ENCODE measurements around the gene TJP3.

Gene TJP3

DNA sequence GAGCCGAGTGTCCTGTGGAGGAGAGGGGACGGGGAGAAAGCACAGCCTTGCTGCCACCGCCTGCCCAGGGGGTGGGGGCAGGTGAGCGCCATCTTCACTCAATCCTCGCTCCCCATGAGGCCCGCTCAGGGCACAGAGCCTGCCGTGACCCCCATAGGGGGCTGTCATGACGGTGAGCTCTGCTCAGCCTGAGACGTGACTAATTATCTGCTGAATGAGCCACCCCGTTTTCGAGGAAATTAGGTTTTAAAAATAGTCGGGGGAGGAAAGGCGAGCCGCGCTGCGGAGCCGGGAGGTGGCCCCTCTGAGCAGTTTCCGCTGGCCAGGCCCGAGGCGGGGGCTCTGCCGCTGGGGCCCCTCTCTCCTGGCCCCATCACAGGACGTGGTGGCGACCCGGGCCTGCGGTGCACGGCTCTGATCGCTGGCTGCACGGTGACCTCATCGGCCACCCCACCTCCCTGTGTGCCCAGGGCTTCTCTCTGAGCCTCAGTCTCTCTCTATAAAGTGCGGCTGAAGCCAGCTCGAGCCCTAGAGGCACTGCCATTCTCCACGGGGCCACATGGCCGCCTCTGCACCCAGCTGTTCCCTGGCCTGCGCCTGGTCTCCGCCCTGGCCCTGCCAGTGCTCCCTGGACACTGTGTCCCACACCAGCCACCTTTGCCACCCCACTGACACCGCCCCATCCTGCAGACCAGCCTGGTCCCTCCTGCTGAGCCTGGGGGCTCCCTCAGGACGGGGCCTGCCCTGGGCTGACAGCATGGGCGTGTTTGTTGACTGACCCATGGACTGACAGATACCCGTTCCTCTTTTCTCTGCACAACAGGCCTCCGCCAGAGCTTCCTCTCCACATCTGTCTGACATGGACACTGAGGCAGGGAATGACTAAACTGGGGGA is 36.3 kb upstream of the TJP3 start:
- no peak for DNase-seq

DNA sequence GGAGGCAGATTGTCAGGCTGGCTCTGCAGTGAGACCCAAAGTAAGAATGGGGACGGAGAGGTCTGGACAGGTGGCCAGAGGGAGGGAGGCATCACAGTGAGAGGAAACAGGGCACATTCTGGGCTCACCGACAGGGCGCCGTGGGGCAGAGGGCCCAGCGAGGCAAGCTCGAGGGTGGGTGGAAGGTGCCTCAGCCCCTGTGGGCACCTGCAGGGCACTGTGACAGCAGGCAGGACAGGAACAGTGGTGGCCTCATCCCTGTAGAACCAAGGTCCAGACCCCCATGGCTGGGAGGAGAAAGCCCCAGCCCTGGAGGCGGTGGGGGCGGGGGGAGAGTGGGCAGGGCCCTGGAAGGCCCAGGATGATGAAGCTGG is 35.6 kb upstream of the TJP3 start:
- no peak for DNase-seq

DNA sequence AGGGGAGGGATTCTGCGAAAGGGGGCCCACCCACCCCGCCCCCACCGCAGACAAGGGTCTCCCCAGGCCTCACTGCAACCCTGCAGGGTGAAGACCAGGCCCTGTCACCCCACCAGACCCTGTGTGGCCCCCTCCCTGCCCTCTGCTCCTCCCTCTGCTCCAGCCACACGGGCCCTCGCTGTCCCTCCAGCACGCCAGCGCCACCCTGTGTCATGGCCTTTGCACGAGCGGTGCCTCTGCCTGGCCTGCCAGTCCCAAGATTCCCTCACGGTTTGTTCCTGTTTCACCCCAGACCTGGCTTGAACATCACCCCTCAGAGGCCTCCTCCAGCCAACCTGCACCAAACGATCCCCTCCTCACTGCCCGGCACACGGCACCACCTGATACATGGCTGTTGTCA is 35.2 kb upstream of the TJP3 start:
- DNase-seq, result no peak

DNA sequence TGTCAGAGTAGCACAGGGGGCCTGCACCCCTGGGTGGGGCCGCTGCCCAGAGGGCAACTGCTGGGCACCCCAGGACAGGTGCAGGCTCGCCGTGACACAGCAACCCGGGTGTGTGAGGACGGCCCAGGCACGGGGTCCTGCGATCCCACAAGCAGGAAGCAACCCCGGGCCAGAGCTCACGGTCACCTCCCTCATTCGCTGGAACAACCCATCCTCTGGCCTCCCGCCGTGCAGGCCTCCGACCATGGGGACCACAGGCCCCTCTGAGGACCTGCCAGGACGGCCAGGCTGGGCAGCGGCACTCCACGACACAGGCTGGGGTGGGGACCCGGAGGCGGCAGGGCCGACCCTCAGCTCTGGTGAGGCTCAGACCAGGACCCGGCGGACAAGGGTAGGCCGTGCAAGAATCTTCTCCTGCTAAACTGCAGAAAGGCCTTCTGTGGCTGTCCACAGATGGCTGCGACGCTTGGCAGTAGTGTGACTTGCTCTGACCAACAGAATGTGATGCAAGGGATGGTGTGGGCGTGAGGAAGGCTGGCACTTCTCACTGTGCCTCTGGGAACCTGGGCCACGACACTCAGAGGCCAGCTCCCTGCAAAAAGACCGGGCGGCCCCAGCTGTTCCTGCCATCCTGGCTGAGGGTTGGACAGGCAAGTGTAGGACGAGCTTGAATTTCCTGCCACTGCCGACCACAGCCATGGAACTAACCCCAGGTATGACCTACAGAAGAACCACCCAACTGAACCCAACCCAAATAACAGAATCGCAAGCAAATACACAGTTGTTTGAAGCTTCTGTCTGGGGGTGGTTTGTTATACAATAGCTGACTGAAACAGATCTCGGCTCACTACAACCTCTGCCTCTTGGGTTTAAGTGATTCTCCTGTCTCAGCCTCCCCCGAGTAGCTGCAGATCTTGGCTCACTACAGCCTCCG is 34.4 kb upstream of the TJP3 start:
- DNase-seq, result no peak

DNA sequence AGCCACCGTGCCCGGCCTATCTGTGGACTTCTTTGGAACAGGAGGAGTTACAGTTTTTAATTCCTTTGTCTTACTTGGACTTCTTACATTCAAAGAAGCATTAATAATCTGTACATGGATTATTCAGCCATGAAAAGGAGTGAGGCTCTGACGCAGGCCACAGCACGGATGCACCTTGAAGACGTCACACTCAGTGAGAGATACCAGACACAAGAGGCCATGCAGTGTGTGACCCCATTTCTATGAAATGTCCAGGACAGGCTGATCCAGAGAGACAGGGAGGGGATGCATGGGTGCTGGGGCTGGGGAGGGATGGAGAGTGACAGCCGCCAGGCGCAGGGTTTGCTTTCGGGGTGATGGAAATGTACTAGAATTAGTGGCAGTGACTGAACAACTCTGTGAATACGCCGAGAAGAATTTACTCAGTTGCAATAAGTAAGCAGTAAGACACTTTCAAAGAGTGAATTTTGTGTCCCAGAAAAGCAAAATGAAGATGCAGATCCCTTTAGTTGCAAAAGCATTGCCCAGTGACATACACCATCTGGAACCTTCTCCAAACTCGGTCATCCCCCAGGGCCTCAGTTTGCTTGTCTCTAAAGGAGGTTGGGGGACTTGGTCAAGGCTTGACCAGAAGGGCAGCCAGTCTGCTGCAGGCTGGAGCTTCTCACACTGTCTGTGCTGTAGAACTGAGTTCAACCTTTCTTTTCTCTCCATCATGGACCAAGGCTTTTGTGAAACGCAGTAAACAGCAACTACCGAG is 33.2 kb upstream of the TJP3 start:
- no peak for DNase-seq

DNA sequence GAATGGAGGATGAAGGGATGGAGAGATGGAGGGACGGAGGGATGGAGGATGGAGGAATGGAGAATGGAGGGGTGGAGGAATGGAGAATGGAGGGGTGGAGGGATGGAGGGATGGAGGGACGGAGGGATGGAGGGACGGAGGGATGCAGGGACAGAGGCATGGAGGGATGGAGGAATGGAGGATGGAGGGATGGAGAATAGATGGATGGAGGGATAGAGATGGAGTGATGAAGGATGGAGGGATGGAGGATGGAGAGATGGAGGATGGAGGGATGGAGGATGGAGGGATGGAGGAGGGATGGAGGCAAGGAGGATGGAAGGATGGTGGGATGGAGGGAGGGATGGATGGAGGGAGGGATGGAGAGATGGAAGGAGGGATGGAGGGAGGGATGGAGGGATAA is 30.0 kb upstream of the TJP3 start:
- no peak for DNase-seq

DNA sequence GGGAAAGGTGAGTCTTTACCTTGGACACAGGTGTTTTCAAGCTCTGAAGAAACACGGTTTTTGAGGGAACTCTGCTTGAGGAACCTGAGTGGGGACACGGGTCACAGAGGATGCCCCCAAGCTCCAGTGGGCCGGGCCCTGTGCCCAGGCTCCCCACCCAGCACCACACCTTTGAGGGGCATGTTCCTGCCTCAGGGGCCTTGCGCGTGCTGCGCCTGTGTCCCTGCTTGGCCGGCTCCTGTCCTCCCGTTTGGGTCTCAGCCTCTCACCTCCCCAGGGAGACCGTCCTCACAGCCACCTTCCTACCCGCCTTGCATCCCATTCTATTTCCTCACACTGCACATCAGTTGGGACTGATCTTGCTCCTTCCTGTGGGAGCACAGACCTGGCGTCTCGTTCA is 29.0 kb upstream of the TJP3 start:
- DNase-seq, result no peak

DNA sequence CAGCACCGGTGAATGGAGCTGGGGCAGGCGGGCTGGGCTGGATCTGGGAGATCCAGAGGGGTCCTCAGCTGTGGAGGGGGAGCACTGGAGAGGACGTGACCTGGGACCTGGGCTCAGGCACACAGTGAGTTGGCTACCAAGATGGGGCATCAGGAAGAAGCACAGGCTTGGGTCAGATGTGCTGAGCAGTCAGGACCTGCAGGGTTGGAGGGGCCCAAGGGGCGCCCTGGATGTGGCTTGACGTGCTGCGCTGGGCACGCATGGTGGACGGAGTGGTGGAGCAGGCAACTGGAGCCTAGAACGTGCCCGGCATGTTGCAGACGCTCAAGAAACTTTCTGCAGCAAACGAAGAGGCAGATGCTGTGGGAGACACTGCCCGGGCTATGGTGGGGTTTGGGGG is 28.6 kb upstream of the TJP3 start:
- DNase-seq, result no peak

DNA sequence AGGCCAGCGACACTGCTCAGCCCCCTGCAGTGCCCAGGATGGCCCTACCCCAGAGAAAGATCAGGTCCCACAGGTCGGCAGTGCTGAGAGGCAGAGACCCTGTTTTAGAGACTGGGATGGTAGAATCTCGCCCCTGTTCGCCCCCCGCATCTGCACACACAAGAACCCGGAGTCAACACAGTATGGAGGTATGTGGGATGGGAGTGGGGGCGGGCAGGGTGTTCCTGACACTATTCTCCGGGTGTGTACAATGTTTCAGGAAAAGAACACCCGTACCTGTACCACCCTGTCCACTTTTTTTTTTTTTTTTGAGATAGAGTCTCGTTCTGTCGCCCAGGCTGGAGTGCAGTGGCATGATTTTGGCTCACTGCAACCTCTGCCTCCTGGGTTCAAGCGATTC is 27.2 kb upstream of the TJP3 start:
- no peak for DNase-seq

DNA sequence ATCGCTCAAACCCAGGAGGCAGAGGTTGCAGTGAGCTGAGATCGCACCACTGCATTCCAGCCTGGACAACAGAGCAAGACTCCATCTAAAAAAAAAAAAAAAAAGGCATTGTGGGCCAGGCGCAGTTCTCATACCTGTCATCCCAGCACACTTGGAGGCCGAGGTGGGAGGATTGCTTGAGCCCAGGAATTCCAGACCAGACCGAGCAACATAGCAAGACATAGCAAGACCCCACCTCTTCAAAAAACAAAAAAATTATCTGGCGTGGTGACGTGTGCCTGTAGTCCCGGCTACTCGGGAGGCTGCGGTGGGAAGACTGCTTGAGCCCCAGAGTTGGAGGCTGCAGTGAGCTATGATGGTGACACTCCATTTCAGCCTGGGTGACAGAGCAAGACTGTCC is 25.9 kb upstream of the TJP3 start:
- no peak for DNase-seq

DNA sequence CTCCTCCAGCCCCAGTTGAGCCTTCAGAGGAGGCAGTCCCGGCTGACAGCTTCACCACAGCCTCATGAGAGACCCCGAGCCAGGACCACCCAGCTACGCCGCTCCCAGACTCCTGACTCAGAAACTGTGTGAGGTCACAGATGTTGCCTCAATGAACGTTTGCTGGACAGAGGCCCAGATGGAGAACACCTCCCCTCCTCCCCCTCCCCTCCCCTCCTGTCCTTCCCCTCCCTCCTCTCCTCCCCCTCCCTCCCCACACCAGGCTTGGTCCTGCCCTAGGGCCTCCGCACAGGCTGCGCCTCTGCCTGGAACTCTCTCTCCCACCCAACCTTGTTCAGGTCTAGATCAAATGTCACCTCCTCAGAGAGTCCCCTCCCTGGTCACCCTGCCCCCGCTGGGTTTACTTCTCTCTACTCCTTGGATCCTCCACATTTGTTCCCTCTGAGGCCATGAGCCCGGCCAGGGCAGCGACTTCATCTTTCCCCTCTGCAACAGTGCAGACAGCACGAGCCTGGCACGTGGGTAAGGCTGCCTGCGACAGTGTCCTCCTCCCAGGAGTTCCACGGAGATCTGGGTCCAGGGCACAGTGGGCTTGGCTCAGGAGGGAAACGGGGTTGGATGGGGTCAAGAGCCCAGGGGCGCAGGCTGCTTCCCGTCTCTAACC is 25.3 kb upstream of the TJP3 start:
- DNase-seq, result no peak

DNA sequence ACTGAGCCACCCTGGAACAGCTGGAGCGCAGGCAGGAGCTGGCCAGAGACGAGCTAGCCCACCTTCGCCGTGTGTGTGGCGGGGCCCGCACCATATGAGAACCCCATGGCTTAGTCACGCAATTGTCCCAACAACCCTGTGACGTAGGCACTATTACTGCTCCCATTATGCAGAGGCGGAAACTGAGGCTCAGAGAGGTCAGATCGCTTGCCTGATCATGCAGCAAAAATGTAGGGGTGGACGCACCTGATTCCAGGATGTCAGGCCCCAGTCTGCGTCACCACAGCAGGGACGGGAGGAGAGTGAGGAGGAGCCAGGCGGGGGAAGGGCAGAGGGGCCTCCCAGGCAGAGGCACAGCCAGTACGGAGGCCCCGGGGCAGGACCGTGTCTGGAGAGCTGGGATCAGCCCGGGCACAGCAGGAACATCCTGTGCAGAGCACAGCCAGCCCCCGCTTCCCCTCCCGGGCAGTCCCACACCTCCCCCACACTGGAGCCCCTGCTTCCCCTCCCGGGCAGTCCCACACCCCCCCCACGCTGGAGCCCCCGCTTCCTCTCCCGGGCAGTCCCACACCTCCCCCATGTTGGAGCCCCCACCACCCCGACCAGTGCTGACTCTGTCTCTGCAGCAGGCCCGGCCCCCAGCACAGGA is 24.7 kb upstream of the TJP3 start:
- DNase-seq, result no peak

DNA sequence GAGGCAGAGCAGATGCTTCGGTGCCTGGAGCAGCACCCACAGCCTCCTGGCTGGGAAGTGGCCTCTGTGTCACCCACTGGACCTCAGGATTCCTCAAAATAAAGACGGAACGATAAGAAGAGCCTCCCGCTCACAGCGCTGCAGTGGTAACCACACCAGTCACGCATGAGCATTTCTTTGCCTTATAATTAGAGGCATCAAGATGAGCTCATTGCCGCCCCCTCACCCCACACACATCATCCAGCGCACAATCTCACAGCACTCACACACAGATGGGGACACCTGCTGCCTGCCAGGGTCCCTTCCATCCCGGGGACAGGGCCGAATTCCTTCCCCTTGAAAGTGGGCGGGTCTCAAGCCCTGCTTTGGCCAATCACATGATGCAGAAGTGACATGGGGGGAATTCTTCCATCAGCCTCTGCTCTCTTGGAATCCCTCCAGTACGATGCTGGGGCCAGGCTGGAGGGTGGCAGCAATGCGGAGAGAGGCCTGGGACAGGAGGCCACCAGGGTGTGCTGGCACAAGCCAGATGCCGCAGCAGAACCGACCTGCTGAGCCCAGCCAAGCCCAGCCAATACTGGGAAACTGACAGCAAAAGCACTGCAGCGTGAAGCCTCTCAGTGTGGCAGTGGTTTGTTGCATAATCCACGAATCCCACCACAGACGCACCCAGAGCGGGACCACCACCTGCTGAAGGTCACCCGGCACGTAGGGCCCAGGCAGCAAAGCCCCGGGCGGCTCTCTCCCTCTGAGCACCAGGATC is 23.9 kb upstream of the TJP3 start:
- no peak for DNase-seq

DNA sequence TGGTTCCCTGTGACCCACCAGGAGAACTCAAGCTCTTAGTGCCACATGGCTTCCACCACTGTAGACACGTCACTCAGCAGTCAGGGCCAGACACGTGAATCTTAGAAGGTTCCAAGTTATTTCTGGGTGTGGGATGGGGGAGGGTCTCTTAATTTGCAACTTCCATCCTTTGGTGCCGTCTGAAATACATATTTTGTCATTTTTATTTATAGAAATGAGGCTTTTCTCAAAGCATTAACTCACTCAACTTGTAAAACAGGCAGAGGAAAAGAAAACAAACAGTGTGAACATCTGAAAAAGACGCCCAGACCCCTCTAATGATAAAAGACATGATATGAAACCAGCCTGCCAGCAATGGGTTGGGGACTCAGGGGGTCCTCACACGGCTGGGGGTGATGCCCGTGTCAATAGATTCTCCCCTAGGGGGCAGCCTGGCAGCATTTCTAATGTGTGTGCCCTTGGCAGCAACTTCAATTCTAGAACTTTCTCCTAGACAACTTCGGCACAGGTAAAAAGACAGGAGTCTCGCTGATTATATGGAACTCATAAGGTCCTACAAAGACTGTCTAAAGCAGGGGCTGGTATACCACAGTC is 23.3 kb upstream of the TJP3 start:
- no peak for DNase-seq

DNA sequence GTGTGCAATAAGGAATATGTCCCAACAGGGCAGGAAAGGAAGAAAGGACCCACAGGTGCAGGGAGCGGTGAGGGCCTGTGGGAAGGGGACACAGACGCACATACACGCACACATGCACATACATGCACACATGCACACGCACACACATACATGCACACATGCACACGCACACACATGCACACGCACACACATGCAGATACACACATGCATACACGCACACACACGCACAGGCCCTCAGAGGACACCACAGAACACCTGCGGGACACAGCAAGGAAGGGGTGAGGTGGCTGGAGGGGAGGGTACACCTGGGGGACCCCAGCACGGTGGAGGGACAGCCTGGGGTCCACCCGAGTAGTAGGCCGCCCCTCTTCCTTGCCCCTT is 20.8 kb upstream of the TJP3 start:
- DNase-seq, result no peak

DNA sequence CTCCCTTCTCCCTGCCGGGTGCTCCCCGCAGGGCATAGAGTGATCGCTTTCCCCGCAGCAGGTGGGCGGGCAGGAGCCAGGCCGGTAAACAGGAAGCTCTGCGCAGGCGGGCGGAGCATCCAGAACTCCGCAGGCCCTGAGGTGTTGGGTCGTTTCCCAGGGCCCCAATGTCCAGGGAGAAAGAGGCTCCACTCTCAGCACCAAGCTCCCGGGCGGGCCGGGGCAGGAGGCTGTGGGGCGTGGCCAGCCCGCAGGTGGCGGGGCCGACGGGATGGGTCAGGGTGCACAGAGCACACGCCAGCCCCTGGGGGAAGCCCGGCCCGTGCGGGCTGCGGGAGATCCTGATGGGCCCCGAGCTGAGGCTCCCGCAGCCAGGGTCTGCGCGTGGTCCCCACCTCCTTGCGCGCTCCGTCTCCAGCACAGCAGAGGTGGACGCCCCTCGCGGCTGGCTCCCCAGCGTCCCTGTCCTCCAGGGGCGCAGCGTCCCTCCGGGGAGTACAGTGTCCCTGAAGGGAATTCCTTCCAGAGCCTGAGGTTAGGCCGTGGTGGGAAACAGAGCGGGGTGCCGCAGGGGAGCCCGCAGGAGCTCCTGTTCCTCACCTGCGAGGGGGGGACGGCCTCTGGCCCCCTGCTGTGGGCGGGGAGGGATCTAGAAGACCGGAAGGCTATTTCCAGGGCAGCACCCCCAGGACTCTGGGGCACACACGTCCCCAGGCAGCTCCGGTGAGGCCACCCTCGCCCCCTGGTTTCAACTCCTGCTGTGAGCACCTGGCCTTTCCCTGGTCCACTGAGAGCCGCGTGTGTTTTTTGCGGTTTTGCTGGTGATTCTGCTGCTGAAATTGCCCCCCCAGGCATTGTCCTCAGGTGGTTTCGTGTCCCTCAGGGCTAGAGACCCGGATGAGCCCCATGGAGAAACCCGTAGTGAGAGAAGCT is 20.1 kb upstream of the TJP3 start:
- no peak for DNase-seq

DNA sequence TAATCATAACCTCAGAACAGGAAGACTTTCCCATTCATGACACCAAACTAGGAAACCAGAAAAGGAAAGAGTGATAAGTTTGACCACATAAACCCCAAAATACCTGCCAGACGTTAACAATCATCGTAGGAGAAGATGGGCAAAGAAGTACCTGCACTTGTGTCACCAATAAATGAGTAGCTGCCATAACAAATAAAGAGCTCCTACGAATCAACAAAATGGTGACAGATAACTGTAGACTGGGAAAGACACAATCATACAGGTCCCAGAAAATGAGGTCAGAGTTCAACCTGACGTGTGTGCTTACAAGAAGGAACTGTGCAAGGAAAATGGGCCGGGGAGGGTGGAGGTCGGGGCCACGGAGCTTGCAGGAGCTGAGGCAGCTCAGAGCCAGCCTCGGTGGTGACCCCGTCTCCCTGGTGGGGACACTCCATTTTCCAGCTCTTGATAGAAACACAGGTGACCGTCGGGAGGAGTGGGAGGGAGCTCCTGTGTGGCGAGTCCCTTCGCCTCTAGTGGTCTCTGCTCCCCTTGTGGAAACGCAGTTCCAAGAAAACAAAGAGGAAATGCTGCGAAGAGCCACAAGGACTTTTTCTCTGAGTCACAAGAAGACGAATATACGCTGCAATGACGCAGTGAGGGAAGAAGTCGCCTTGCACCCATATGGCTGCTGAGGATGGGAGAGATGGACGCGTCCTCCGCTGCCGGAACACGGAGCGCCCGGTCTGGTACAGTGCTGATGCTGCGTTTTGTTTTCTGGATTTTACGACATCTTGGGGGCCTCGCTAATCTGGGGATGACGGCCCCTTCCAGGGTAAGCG is 17.4 kb upstream of the TJP3 start:
- DNase-seq, result no peak

DNA sequence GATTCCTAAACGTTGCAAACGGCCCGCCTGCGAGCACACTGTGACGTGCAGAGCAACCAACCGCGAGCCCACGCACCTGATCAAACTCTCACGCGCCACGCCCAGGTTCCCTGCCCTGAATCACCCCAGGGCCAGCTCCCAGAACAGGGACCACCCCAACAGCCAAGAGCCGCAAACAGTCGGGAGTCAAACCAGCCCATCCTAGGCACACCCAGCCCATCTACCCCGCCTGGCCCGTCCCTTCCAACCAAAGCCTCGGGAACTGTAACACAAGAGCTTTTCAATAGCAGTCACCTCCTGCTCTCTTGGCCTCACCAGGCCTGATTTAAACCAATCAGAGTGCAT is 16.8 kb upstream of the TJP3 start:
- DNase-seq, result no peak

DNA sequence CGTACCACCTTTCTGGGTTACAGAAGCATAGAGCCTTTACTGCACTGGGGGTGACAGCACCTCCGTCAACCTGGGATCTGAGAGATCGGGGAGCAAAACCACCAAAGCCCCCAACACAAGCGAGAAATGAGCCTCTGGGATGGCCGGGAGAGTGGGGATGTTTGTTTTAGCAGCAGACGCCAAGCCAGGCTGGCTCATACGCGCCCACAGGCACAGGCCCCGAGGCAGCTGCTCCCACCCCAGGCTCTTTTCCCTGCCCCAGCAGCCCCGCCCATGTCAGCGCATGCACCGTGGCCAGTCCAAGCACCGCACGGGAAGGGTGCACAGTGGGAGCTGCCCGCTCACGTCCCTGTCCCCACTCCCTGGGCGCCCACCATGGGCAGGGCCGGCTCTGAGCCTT is 16.5 kb upstream of the TJP3 start:
- DNase-seq, result no peak

All from DMS79 (cell line).